Common myeloid progenitor, CD34-positive (primary cell): Measurements from ENCODE around the gene CHPF2.
A peak's percentile ranks its signal among the peaks of the same experiment; 100 is the strongest.

ENCODE experiments used
- CTCF ChIA-PET: fragments of 350-600 bp; sonication (Branson Sonifier 250); formaldehyde crosslinking; loops from one replicate; lab custom pipeline; 2021; ENCODE audit warnings: antibody characterized with exemption; lab: Charles Lee
- POLR2A ChIA-PET: fragments of 350-600 bp; sonication (Branson Sonifier 250); formaldehyde crosslinking; loops from one replicate; lab custom pipeline; 2021; ENCODE audit warnings: antibody characterized with exemption; lab: Charles Lee
- DNase-seq, 3 donors: peaks; one replicate each; pipeline versions ENCODE4 v3.0.0 to v3.0.0-alpha.2; 2013
- H3K27ac ChIP-seq, 2 experiments: 1 replicate in 1 of 2; 2 replicates in 1 of 2; pipeline ENCODE4 v1.7.0; 2013; ENCODE audit warnings: inconsistent platforms in 2 of 2, low read length in 2 of 2, mild to moderate bottlenecking in 2 of 2, low read depth in 1 of 2, moderate library complexity in 1 of 2; ENCODE audit not compliant: severe bottlenecking in 2 of 2, insufficient read depth in 1 of 2, poor library complexity in 1 of 2
- H3K27me3 ChIP-seq, 5 experiments: replicated peaks in 2 of 5; 1 replicate in 3 of 5; 2 replicates in 2 of 5; pipeline versions ENCODE4 v1.6.1 to v1.7.0; 2013; ENCODE audit warnings: low read length in 4 of 5, mild to moderate bottlenecking in 2 of 5, moderate library complexity in 2 of 5, inconsistent platforms in 1 of 5; ENCODE audit not compliant: insufficient read depth in 5 of 5, control insufficient read depth in 4 of 5
- H3K36me3 ChIP-seq, 4 experiments: 1 replicate in 2 of 4; 2 replicates in 2 of 4; pipeline versions ENCODE4 v1.6.1 to v1.7.0; 2013; ENCODE audit warnings: low read length in 3 of 4, control low read depth in 1 of 4, mild to moderate bottlenecking in 1 of 4; ENCODE audit not compliant: control insufficient read depth in 4 of 4, insufficient read depth in 4 of 4
- H3K4me1 ChIP-seq, 4 experiments: 1 replicate in 3 of 4; 2 replicates in 1 of 4; pipeline versions ENCODE4 v1.6.1 to v1.7.1; 2013; ENCODE audit warnings: low read length in 3 of 4, mild to moderate bottlenecking in 3 of 4, control low read depth in 1 of 4, inconsistent platforms in 1 of 4, moderate library complexity in 1 of 4; ENCODE audit not compliant: control insufficient read depth in 4 of 4, insufficient read depth in 4 of 4; ENCODE audit errors: control extremely low read depth in 1 of 4
- H3K4me3 ChIP-seq, 7 experiments: 1 replicate in 4 of 7; 2 replicates in 3 of 7; pipeline versions ENCODE4 v1.5.1 to v1.7.0; 2013; ENCODE audit warnings: mild to moderate bottlenecking in 7 of 7, low read length in 6 of 7, moderate library complexity in 6 of 7, inconsistent platforms in 2 of 7, low read depth in 2 of 7, control low read depth in 1 of 7; ENCODE audit not compliant: insufficient read depth in 4 of 7, control insufficient read depth in 1 of 7; ENCODE audit errors: extremely low read depth in 1 of 7
- H3K9me3 ChIP-seq, 5 experiments: 1 replicate in 4 of 5; 2 replicates in 1 of 5; pipeline versions ENCODE4 v1.6.1 to v1.7.1; 2013; ENCODE audit warnings: low read length in 4 of 5, mild to moderate bottlenecking in 2 of 5, inconsistent platforms in 1 of 5, low read depth in 1 of 5, moderate library complexity in 1 of 5; ENCODE audit not compliant: control insufficient read depth in 4 of 5, insufficient read depth in 2 of 5; ENCODE audit errors: control extremely low read depth in 1 of 5
- WGBS: methylation state at CpG from one replicate; pipeline ENCODE4 v1.1.5; 2013; ENCODE audit not compliant: insufficient coverage; 5-methylcytosine and 5-hydroxymethylcytosine counted together

The CHPF2 gene

DNA sequence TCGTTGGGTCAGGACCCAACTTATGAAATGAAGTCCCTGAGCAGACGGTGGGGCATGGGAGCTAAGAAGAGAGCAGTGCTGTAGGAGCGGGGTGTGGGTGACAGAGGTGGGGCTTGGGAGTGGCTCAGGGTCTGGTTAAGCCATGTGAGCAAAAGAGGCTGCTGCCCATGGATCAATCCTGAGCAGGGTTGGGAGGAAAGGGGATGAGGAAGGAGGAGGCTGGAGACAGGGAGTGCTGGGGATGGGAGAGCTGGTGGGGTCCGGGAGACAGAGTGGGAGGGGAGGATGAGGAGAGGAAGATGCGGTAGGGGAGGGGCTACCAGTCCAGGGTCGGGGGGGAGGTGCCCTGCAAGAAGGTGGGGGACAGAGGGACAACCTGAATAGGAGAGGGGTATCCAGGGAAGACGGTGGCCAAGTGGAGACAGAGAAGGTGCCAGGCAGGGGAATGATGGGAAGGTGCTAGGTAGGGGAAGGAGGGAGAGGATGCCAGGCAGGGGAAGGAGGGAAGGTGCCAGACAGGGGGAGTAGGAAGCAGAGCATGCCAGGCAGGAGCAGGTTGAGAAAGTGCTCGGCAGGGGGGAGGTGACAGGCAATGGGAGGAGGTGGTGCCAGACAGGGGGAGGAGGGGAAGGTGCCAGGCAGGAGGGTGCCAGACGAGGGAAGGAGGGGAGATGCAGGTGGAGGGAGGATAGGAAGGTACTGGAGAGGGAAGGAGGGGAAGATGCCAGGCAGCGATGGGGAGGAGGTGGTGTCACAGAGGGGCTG is 43.7 kb downstream of the CHPF2 start:
- peaks cover 0 to 5% (median 0%) of the 10 kb centered on the region in 5 experiments for H3K27me3 ChIP-seq
- no peaks in the 10 kb centered on the region for H3K9me3 ChIP-seq
- WGBS: 46% methylated on average over 9 of the region's 10 CpGs
- peaks cover 1 to 63% (median 45%) of the 10 kb centered on the region in 4 experiments for H3K4me1 ChIP-seq
- CTCF ChIA-PET: interaction anchor here (0.7 to 2.4 kb wide), 3 partner anchors 28 to 32 kb away, joined by 3 to 7 read pairs (median 3); no protein-coding TSS in a partner anchor
- H3K4me3 ChIP-seq: peak overlapping the region in 1 of 7 experiments; percentile 66
- no peak for DNase-seq
- H3K36me3 ChIP-seq: no peaks in the 10 kb centered on the region
- H3K27ac ChIP-seq: no peak overlapping the region
- POLR2A ChIA-PET: no interaction called here

- 6% methylated on average over 59 of the region's 63 CpGs for WGBS
- ChIA-PET POLR2A (no interaction called here), CTCF (interaction anchor here (1.0 to 1.2 kb wide), 3 partner anchors 26 to 31 kb away, joined by 3 read pairs; no protein-coding TSS in a partner anchor)
- H3K4me1 ChIP-seq: peaks cover 0 to 54% (median 36%) of the 10 kb centered on the region in 4 experiments
- peak in 2 of 3 donors; percentile 66 to 79 for DNase-seq
- no peak overlapping the region for H3K27ac ChIP-seq
- H3K36me3 ChIP-seq: no peaks in the 10 kb centered on the region
- H3K4me3 ChIP-seq: peak overlapping the region in 6 of 7 experiments; percentile 9 to 66 (median 54)
- peaks cover 0 to 5% (median 0%) of the 10 kb centered on the region in 5 experiments for H3K27me3 ChIP-seq
- no peaks in the 10 kb centered on the region for H3K9me3 ChIP-seq
Measured at GRCh38 chr7:151276666-151277590, 44.6 kb downstream of the CHPF2 start.

DNA sequence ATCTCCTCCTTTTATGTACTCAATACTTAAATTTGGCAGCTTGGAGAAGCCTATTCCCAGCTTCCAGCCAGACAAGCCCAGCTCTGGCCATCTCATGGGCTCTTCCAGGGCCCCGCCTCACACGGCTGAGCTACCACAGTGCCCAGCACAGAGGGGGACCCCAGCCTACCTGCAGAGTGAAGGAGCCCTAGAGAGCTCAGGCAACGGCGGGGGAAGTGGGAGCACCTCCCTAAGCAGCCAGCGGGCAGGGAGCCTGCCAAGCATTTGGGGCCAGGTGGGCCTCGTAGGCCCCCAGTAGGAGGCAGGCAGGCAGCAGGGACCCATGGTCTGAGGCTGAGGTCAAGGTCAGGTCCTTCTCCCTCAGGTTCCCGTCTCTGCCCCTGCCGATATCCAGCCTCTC is 45.3 kb downstream of the CHPF2 start:
- ChIA-PET POLR2A (no interaction called here), CTCF (interaction anchor here (1.0 to 1.2 kb wide), 3 partner anchors 25 to 30 kb away, joined by 3 read pairs; no protein-coding TSS in a partner anchor)
- no peak for DNase-seq
- Histone ChIP-seq H3K27me3 (peaks cover 0 to 5% (median 0%) of the 10 kb centered on the region in 5 experiments), H3K9me3 (no peaks in the 10 kb centered on the region), H3K4me1 (peaks cover 0 to 47% (median 29%) of the 10 kb centered on the region in 4 experiments), H3K4me3 (peak overlapping the region in 2 of 7 experiments; percentile 53 to 66), H3K27ac (no peak overlapping the region), H3K36me3 (no peaks in the 10 kb centered on the region)
- WGBS: 90% methylated on average over 3 of the region's 8 CpGs

- 99% methylated on average over 12 of the region's 12 CpGs for WGBS
- ChIA-PET POLR2A (no interaction called here), CTCF (no interaction called here)
- Histone ChIP-seq H3K27ac (no peak overlapping the region), H3K9me3 (peaks cover 0 to 3% (median 0%) of the 10 kb centered on the region in 5 experiments), H3K4me3 (no peak overlapping the region), H3K27me3 (peaks cover 0 to 5% (median 0%) of the 10 kb centered on the region in 5 experiments), H3K4me1 (peaks cover 0 to 34% (median 20%) of the 10 kb centered on the region in 4 experiments), H3K36me3 (no peaks in the 10 kb centered on the region)
- DNase-seq: no peak
Measured at GRCh38 chr7:151278949-151279348, 46.7 kb downstream of the CHPF2 start.

- Histone ChIP-seq H3K27me3 (peaks cover 0 to 5% (median 0%) of the 10 kb centered on the region in 5 experiments), H3K9me3 (peaks cover 0 to 3% (median 0%) of the 10 kb centered on the region in 5 experiments), H3K4me1 (peaks cover 0 to 24% (median 12%) of the 10 kb centered on the region in 4 experiments), H3K4me3 (no peak overlapping the region), H3K27ac (no peak overlapping the region), H3K36me3 (no peaks in the 10 kb centered on the region)
- DNase-seq: no peak
- CTCF ChIA-PET: no interaction called here
- POLR2A ChIA-PET: no interaction called here
- 91% methylated on average over 5 of the region's 5 CpGs for WGBS
Measured at GRCh38 chr7:151279868-151280267, 47.6 kb downstream of the CHPF2 start.

GRCh38 chr7:151280388-151281019 is 48.2 kb downstream of the CHPF2 start:
- H3K36me3 ChIP-seq: no peaks in the 10 kb centered on the region
- H3K4me3 ChIP-seq: no peak overlapping the region
- CTCF ChIA-PET: no interaction called here
- H3K27ac ChIP-seq: no peak overlapping the region
- H3K4me1 ChIP-seq: peaks cover 0 to 18% (median 10%) of the 10 kb centered on the region in 4 experiments
- DNase-seq: no peak
- H3K27me3 ChIP-seq: peaks cover 0 to 5% (median 2%) of the 10 kb centered on the region in 5 experiments
- peaks cover 0 to 3% (median 0%) of the 10 kb centered on the region in 5 experiments for H3K9me3 ChIP-seq
- WGBS: 96% methylated on average over 7 of the region's 9 CpGs
- POLR2A ChIA-PET: no interaction called here
